HTERT RPE-1 (cell line): Measurements from ENCODE around the gene RREB1.

Experiments used
- in situ Hi-C: fragments of 300-500 bp; cut with MboI; formaldehyde crosslinking; loops from 4 replicates; pipeline ENCODE4 v1.14.3; 2020; ENCODE audit warnings: low sequenced_read_pairs

Gene RREB1, protein sequence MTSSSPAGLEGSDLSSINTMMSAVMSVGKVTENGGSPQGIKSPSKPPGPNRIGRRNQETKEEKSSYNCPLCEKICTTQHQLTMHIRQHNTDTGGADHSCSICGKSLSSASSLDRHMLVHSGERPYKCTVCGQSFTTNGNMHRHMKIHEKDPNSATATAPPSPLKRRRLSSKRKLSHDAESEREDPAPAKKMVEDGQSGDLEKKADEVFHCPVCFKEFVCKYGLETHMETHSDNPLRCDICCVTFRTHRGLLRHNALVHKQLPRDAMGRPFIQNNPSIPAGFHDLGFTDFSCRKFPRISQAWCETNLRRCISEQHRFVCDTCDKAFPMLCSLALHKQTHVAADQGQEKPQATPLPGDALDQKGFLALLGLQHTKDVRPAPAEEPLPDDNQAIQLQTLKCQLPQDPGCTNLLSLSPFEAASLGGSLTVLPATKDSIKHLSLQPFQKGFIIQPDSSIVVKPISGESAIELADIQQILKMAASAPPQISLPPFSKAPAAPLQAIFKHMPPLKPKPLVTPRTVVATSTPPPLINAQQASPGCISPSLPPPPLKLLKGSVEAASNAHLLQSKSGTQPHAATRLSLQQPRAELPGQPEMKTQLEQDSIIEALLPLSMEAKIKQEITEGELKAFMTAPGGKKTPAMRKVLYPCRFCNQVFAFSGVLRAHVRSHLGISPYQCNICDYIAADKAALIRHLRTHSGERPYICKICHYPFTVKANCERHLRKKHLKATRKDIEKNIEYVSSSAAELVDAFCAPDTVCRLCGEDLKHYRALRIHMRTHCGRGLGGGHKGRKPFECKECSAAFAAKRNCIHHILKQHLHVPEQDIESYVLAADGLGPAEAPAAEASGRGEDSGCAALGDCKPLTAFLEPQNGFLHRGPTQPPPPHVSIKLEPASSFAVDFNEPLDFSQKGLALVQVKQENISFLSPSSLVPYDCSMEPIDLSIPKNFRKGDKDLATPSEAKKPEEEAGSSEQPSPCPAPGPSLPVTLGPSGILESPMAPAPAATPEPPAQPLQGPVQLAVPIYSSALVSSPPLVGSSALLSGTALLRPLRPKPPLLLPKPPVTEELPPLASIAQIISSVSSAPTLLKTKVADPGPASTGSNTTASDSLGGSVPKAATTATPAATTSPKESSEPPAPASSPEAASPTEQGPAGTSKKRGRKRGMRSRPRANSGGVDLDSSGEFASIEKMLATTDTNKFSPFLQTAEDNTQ (N-terminal part only)

GRCh38 chr6:7107578-7108195 is at the start of gene RREB1:
Gene RREB1 (plus strand): TSS chr6:7107961. CDS start chr6:7181912, 73,951 bp downstream.
- in situ Hi-C loops = no loop called here

DNA sequence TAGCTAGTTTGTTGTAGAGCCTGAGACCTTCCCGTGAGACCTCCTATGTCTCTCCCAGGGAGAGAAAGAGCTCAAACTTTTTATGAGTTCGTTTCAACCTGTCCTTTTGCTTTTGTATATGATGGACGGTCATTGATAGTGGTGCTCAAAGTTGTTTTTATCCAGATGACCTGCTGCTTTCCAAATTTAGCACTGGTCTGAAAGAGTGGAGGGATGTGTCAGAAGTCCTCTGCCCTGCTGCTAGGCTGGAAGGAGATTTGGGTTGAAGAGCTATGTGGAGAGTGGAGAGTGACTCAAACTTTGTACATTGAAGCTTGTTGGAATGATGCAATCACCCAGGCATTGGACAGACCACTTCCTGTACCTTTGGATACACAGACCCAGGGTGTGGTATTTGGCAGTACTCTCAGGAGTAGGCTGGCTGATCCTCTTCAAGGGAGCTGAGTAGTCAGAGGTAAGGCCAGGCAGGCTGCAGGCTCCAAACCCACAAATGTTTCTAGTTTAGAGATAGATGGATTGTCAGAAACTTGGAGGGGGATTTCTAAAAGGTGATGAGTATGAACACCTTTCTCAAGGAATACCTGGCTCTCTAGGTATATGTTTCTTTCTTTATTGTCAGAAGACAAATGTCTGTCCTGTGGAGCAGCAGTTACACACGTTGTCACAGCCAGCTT is 49.4 kb upstream of the RREB1 start:
- in situ Hi-C loops = no loop called here

- in situ Hi-C loops = no loop called here
Observed at GRCh38 chr6:7060769-7061516, 46.8 kb upstream of the RREB1 start.

GRCh38 chr6:7062451-7063162 is 45.2 kb upstream of the RREB1 start:
- in situ Hi-C loops = no loop called here

GRCh38 chr6:7067305-7067704 is 40.5 kb upstream of the RREB1 start:
- in situ Hi-C loops = no loop called here

DNA sequence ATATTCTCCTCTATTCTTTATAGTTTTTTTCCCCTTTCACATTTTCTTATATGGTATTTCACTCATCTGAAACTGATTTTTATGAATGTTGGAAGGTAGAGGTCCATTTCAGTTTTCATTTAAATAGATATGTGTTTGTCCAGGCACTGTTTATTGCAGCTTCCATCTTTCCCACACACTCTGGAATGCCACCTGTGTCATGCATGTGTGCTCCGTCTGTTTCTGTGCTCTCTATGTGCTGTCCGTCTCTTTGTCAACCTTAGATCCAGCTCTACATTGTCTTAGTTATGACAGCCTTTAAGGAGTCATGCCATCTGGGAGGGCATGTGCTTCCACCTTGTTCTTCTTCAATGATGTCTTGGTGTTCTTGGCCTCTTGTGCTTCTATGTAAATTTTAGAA is 36.4 kb upstream of the RREB1 start:
- in situ Hi-C loops = no loop called here

DNA sequence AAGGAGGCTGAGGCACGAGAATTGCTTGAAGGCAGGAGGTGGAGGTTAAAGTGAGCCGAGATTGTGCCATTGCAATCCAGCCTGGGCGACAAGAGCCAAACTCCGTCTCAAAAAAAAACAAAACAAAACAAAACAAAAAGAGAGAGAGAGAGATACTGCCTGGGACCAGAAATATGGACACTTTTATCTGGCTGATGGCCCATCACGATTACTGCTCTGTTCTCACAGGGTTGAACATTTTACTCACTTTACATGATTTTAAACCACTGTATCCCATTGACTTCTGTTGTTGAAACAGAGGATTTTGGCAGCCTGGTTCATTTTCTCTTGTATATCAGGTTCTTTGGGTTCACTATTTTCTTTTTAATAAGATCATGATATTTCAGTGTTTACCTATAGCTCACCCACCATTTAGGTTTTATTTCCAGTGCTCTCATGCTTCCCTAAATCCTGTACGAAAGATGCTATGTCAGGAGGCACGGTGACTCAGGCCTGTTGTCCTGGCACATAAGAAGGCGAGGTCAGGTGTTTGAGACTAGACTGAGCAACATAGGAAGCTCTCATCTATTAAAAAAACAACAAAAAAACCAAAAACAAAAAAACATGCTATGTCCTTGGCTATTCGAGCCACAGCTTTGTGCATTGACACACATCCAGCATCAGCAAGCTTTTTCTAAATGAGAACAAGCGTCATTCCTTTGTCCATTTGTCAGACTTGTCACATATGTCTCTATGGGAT is 34.5 kb upstream of the RREB1 start:
- in situ Hi-C loops = no loop called here

DNA sequence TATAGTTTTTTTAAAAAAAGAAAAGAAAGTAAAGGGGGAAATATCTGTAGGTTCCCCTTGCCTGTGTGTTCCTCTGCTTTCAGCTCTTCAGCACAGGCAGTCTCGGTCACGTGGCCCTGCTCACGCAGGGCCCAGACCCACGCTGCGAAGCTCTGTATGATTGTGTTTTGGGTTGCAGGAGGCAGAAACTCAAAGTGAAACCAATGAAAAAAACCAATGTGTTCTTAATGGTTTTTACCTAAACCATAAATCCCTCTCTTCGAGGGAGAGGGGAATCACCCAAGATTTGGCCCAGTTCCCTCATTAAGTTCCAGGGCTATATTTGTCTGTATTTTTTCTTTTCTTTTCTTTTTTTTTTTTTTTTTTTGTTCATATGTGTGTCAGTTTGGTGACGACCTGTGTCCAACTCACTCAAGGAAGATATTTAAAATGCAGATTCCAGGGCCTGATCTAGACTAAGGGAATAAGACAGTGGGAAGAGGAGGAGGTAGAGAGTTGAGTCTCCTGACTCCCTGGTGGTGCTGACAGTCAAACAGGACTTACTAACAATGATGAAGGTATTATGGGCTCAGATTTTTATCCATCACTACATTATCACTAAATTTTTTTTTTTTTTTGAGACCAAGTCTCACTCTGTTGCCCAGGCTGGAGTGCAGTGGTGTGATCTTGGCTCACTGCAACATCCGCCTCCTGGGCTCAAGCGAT is 33.8 kb upstream of the RREB1 start:
- in situ Hi-C loops = no loop called here

- in situ Hi-C loops = no loop called here
Observed at GRCh38 chr6:7074870-7075269, 32.9 kb upstream of the RREB1 start.

- in situ Hi-C loops = no loop called here
Observed at GRCh38 chr6:7075341-7076000, 32.3 kb upstream of the RREB1 start.

GRCh38 chr6:7077856-7078255 is 29.9 kb upstream of the RREB1 start:
- in situ Hi-C loops = no loop called here

- in situ Hi-C loops = no loop called here
Observed at GRCh38 chr6:7078856-7079255, 28.9 kb upstream of the RREB1 start.

DNA sequence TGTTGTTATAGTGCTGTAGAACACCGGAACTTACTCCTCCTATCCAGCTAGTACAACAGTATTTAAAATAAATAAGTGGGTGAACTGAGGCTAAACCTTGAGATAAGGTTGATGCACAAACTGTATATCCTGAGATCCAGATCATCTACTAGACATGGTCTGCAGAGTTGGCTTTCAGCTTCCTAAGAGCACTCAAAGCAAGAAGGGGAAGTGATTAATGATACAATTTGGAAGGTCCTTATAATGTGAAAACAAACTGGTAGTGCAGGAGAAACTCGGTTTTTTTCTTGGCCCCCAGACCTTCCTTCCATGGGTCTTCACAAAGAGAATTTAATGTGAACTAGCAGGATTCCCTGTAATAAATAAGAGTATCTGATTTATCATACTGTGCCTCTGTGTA is 27.4 kb upstream of the RREB1 start:
- in situ Hi-C loops = no loop called here

DNA sequence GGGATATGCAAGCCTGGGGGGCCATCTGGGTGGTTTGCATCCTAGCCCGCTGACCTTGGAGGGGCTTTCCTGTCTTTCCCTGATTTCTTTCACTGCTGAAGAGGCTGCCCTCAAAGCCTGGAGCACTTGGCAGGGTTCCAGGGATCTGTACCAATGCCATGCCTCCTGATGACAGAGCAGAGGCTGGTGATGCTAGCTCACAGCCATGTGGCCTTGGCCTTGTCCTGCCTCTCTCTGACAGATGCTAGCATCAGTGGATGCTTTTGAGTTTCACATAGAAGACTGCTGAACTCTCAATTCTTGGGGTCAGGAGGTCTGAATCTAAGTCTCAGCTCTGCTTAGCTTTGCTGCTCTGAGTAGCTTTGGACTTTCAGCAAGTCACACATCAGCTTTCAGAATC is 21.9 kb upstream of the RREB1 start:
- in situ Hi-C loops = no loop called here

- in situ Hi-C loops = no loop called here
Observed at GRCh38 chr6:7086488-7086887, 21.3 kb upstream of the RREB1 start.

DNA sequence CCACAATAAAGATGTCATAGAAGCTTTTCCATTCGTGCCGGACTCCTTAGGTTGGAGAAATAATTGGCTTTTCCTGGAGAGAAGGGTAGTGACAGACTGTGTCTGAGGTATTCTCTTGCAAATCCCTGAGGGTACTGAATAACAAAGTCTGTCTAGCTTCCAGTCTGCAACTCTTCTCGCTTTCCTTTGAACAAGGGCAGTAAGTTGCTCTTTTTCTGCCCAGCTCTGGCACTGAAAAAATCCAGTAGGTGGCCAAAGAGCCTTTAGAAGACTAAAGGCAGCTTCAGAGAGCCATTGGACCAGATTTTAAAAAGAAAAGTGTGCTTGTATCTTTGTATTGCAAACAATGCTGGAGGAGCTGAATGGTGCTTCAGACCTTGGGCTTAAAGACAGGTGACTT is 20.7 kb upstream of the RREB1 start:
- in situ Hi-C loops = no loop called here

- in situ Hi-C loops = no loop called here
Observed at GRCh38 chr6:7087491-7087979, 20.2 kb upstream of the RREB1 start.
